ENCODE measurements around the gene MGAT4C. TPM values are rescaled to one million over a fixed set of nuclear protein-coding genes. Genes with fewer than 3 reads are reported as not detected.

Gene MGAT4C
- total RNA-seq, 4 donors from 2014 or later = under 0.01 to 4.5 (median 0.11) TPM

GRCh38 chr12:86172913-86173443, 83.2 kb downstream of the MGAT4C start:
- no peak for TF ChIP-seq CTCF (IDR thresholded peaks at IDR 0.05)
- DNase-seq (ENCODE audit: low spot score) (no peak), ATAC-seq (ENCODE audit: low FRiP score) (no peak)

GRCh38 chr12:86170051-86170450, 86.1 kb downstream of the MGAT4C start:
- DNase-seq (ENCODE audit: low spot score) (no peak), ATAC-seq (ENCODE audit: low FRiP score) (no peak)
- TF ChIP-seq CTCF (IDR thresholded peaks at IDR 0.05) = no peak

- DNase-seq (ENCODE audit: low spot score) (no peak), ATAC-seq (ENCODE audit: low FRiP score) (no peak)
Measured at GRCh38 chr12:86158956-86159355, 97.2 kb downstream of the MGAT4C start.

GRCh38 chr12:86154620-86155019, 101.6 kb downstream of the MGAT4C start:
- TF ChIP-seq CTCF (IDR thresholded peaks at IDR 0.05) = no peak
- ATAC-seq (ENCODE audit: low FRiP score) = no peak
- DNase-seq (ENCODE audit: low spot score) = no peak

More at GRCh38 chr12:86158956-86159355, 97.2 kb downstream of the MGAT4C start:
- TF ChIP-seq CTCF (IDR thresholded peaks at IDR 0.05) = no peak

- TF ChIP-seq CTCF (IDR thresholded peaks at IDR 0.05) = no peak
- DNase-seq (ENCODE audit: low spot score) (no peak), ATAC-seq (ENCODE audit: low FRiP score) (no peak)
Measured at GRCh38 chr12:86148612-86149011, 107.6 kb downstream of the MGAT4C start.

- TF ChIP-seq CTCF (IDR thresholded peaks at IDR 0.05) = no peak
- DNase-seq (ENCODE audit: low spot score) (no peak), ATAC-seq (ENCODE audit: low FRiP score) (no peak)
Measured at GRCh38 chr12:86148071-86148470, 108.1 kb downstream of the MGAT4C start.

- no peak for TF ChIP-seq CTCF (IDR thresholded peaks at IDR 0.05)
- ATAC-seq (ENCODE audit: low FRiP score) = no peak
- DNase-seq (ENCODE audit: low spot score) = no peak
Measured at GRCh38 chr12:86145156-86145555, 111.0 kb downstream of the MGAT4C start.

Data from omental fat pad (tissue), 4 donors.